Upper lobe of left lung (tissue), 6 donors: ENCODE results near the gene CLCA1. TPM values are rescaled to one million over a fixed set of nuclear protein-coding genes. Genes with fewer than 3 reads are reported as not detected.

ENCODE experiments used
- ATAC-seq, 2 donors: fragments of 200-7000 bp; cut with Tn5 transposase; one replicate each; pipeline ENCODE4 v1.9.1; 2022; ENCODE audit warnings: mild to moderate bottlenecking in 2 of 2, moderate library complexity in 2 of 2; ENCODE audit not compliant: low FRiP score in 2 of 2
- DNase-seq, 2 donors: peaks; one replicate each; pipeline ENCODE4 v3.0.0-alpha.2; 2019 to 2020
- H3K27ac ChIP-seq, 4 donors: fragments of 200-600 bp; sonication (generic); one replicate each; pipeline ENCODE4 v1.5.1; 2016 to 2019
- H3K27me3 ChIP-seq, 4 donors: fragments of 200-600 bp; sonication (generic); one replicate each; pipeline ENCODE4 v1.5.1; 2017 to 2019
- H3K36me3 ChIP-seq, 4 donors: fragments of 200-600 bp; sonication (generic); one replicate each; pipeline ENCODE4 v1.5.1; 2016 to 2019
- H3K4me1 ChIP-seq, 4 donors: fragments of 200-600 bp; sonication (generic); one replicate each; pipeline ENCODE4 v1.5.1; 2018 to 2019
- H3K4me3 ChIP-seq, 4 donors: fragments of 200-600 bp; sonication (generic); one replicate each; pipeline ENCODE4 v1.5.1; 2017 to 2019; ENCODE audit warnings: mild to moderate bottlenecking in 2 of 4, moderate library complexity in 1 of 4
- H3K9me3 ChIP-seq, 4 donors: fragments of 200-600 bp; sonication (generic); one replicate each; pipeline ENCODE4 v1.5.1; 2018 to 2019
- EP300 ChIP-seq, 4 donors: sonication (generic); formaldehyde crosslinking; IDR thresholded peaks; one replicate each; pipeline ENCODE4 v1.5.1; 2017; ENCODE audit warnings: antibody characterized with exemption in 4 of 4, control low read depth in 2 of 4
- POLR2A ChIP-seq, 4 donors: fragments of 450-650 bp; IDR thresholded peaks; one replicate each; pipeline ENCODE4 v1.5.1; 2016 to 2017; ENCODE audit warnings: antibody characterized with exemption in 4 of 4, mild to moderate bottlenecking in 2 of 4
- POLR2AphosphoS5 ChIP-seq, 2 donors: sonication (generic); formaldehyde crosslinking; IDR thresholded peaks; one replicate each; pipeline ENCODE4 v1.5.1; 2017; ENCODE audit warnings: antibody characterized with exemption in 2 of 2
- WGBS, 2 donors: methylation state at CpG; one replicate each; pipeline ENCODE4 v1.1.5; 2017 to 2018; 5-methylcytosine and 5-hydroxymethylcytosine counted together
- total RNA-seq, 6 donors: library from RNA; depleted of rRNA in 4 of 6; stranded (reverse); fragments of >200 nt in 4 of 6; gene quantifications; one replicate each; pipeline versions ENCODE4 v1.1.0 to v1.2.1, GENCODE V29; 2016 to 2021
- TF ChIP-seq, protein P1 (sequence below), 6 experiments: fragments of 450-650 bp in 4 of 6; fragments of 200-600 bp in 2 of 6; sonication (generic) in 2 of 6; IDR thresholded peaks; one replicate each; pipeline ENCODE4 v1.5.1; 2016 to 2019; ENCODE audit warnings: antibody characterized with exemption in 6 of 6
- donor health status: DM: no; HTN: no; CAD: no; lungs with moderate emphysema.
- donor health status: DM: no; HTN: yes; CAD: no; lungs with severe emphysema.

The CLCA1 gene
- total RNA-seq, 6 donors from 2014 or later, result 0.11 to 0.27 TPM; not detected in 4

DNA sequence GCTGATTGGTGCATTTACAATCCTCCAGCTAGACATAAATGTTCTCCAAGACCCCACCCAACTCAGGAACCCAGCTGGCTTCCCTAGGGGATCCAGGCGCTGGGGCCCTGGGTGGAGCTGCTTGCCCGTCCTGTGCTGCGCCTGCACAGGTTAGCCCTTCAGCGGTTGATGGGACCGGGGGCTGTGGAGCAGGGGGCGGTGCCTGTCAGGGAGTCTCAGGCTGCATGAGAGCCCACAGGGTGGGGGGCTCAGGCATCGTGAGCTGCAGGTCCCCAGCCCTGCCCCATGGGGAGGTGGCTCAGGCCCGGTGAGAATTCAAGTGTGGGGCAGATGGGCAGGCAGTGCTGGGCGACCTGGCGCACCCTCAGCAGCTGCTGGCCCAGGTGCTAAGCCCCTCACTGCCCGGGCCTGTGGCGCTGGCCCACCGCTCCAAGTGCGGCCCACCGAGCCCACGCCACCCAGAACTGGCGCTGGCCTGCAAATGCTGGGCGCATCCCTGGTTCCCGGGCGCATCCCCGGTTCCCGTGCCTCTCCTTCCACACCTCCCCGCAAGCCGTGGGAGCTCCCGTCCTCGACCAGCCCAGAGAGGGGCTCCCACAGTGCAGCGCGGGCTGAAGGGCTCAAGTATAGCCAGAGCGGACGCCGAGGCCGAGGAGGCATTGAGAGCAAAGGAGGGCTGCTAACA lies 55.1 kb downstream of the CLCA1 start:
- peak in 1 of 2 donors; percentile 72 for DNase-seq

DNA sequence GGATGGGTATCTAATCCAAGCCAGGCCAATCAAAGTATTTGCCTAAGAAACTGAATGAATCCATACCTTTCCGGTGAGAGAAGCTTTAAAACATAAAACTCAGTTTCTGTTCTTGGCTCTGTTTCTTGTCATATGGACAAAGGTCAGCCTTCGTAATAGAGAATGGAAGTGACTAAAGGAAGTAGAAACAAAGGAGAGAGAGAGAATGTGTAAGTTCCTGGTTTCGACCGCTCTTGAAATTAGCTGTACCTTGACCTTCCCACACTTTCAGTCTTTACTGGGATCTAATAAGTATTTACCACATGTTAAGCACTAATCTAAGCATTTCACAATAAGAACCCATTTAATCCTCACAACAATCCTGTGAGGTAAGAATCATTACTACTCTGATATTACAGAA lies 58.6 kb downstream of the CLCA1 start:
- Histone ChIP-seq H3K9me3 (no peaks in the 10 kb centered on the region), H3K36me3 (no peaks in the 10 kb centered on the region), H3K4me3 (no peak overlapping the region), H3K4me1 (no peaks in the 10 kb centered on the region), H3K27ac (no peak overlapping the region), H3K27me3 (no peaks in the 10 kb centered on the region)
- DNase-seq, result no peak
- WGBS, 2 donors, result 66 to 68% methylated on average over 4 of the region's 4 CpGs
- no peak for ATAC-seq
- TF ChIP-seq POLR2A (IDR thresholded peaks at IDR 0.05) (no peak), EP300 (IDR thresholded peaks at IDR 0.05) (no peak), POLR2AphosphoS5 (IDR thresholded peaks at IDR 0.05) (no peak)
- TF ChIP-seq, protein P1, sequence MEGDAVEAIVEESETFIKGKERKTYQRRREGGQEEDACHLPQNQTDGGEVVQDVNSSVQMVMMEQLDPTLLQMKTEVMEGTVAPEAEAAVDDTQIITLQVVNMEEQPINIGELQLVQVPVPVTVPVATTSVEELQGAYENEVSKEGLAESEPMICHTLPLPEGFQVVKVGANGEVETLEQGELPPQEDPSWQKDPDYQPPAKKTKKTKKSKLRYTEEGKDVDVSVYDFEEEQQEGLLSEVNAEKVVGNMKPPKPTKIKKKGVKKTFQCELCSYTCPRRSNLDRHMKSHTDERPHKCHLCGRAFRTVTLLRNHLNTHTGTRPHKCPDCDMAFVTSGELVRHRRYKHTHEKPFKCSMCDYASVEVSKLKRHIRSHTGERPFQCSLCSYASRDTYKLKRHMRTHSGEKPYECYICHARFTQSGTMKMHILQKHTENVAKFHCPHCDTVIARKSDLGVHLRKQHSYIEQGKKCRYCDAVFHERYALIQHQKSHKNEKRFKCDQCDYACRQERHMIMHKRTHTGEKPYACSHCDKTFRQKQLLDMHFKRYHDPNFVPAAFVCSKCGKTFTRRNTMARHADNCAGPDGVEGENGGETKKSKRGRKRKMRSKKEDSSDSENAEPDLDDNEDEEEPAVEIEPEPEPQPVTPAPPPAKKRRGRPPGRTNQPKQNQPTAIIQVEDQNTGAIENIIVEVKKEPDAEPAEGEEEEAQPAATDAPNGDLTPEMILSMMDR (IDR thresholded peaks at IDR 0.05), result no peak

More for the DNA sequence above, 55.1 kb downstream of the CLCA1 start:
- no peak overlapping the region for H3K27ac ChIP-seq
- no peaks in the 10 kb centered on the region for H3K36me3 ChIP-seq
- no peak for ATAC-seq
- H3K4me1 ChIP-seq, result no peaks in the 10 kb centered on the region
- WGBS, 2 donors, result 94 to 96% methylated on average over 27 to 28 of the region's 32 CpGs
- TF ChIP-seq EP300 (IDR thresholded peaks at IDR 0.05) (no peak), POLR2A (IDR thresholded peaks at IDR 0.05) (no peak), POLR2AphosphoS5 (IDR thresholded peaks at IDR 0.05) (no peak)
- TF ChIP-seq, protein P1 (IDR thresholded peaks at IDR 0.05), result no peak
- H3K27me3 ChIP-seq, result no peaks in the 10 kb centered on the region
- no peak overlapping the region for H3K4me3 ChIP-seq
- no peaks in the 10 kb centered on the region for H3K9me3 ChIP-seq

DNA sequence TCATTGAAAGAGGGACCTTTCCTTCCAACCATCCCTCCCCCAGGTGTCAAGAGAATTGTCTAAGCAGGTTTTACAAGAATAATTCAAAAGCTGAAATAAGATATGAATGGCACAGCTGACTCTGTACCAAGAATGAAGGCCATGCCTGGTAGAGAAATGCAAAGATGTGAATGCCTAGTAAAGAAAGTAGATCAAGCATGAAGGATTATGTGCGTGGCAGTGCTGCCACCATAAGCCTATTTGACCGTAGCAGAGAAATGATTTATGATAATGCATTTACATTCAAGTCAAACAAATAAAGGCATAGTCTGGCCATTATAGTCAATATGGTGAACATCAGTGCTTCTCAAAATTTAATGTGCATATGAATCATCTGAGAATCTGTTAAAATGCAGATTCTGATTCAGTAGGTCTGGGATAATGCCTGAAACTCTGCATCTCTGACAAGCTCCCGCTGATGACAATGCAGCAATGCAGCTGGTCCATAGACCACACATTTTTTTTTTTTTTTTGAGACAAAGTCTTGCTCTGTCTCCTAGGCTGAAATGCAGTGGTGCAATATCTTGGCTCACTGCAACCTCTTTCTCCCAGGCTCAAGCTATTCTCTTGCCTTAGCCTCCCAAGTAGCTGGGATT lies 61.6 kb downstream of the CLCA1 start:
- DNase-seq (no peak), ATAC-seq (no peak)
- TF ChIP-seq EP300 (IDR thresholded peaks at IDR 0.05), result no peak
- no peak for TF ChIP-seq POLR2AphosphoS5 (IDR thresholded peaks at IDR 0.05)
- TF ChIP-seq POLR2A (IDR thresholded peaks at IDR 0.05), result no peak
- TF ChIP-seq, protein P1 (IDR thresholded peaks at IDR 0.05), result no peak
- H3K36me3 ChIP-seq, result no peaks in the 10 kb centered on the region
- no peaks in the 10 kb centered on the region for H3K9me3 ChIP-seq
- H3K4me1 ChIP-seq, result no peaks in the 10 kb centered on the region
- 92% methylated on average over 3 of the region's 3 CpGs for WGBS, 2 donors
- H3K27ac ChIP-seq, result no peak overlapping the region
- H3K4me3 ChIP-seq, result no peak overlapping the region
- no peaks in the 10 kb centered on the region for H3K27me3 ChIP-seq

DNA sequence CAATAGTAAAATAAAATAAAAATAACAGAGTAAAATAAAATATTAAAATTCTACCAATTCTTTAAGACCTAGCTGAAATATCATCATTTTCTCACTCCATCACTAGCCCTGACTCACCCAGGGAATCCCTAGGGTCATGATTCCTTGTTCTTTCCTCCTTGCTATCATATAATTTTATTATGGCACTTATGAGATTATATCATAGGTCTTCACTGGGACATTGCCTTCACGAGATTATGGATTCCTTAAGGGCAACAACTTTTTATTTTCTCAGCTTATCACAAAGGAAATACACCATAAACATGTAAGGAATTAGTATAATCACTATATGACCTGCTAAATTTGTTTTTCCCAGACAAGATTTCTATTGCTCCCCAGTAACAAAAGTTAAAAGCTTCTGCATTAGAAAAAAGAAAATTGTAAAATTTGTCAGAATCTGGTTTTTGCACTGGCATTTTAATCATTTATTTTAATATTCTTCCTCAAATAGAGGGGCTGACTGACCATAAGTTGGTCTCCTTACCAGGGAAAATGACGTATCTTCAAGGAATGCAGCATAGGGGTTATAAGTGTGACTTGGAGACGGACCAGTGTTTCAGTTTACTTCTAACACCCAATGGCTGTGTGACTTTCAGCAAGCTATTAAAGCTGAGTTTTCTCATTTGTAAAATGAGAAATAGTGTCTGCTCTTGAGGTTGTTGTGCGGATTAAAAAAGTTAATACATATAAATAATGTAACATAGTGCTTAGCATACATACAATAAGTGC lies 69.4 kb downstream of the CLCA1 start:
- Histone ChIP-seq H3K4me3 (no peak overlapping the region), H3K27me3 (no peaks in the 10 kb centered on the region), H3K27ac (no peak overlapping the region), H3K4me1 (no peaks in the 10 kb centered on the region), H3K36me3 (no peaks in the 10 kb centered on the region), H3K9me3 (no peaks in the 10 kb centered on the region)
- DNase-seq (no peak), ATAC-seq (no peak)
- TF ChIP-seq POLR2A (IDR thresholded peaks at IDR 0.05) (no peak), EP300 (IDR thresholded peaks at IDR 0.05) (no peak), POLR2AphosphoS5 (IDR thresholded peaks at IDR 0.05) (no peak)
- TF ChIP-seq, protein P1 (IDR thresholded peaks at IDR 0.05), result no peak
- 65 to 66% methylated on average over 4 of the region's 4 CpGs for WGBS, 2 donors
